H1 (cell line): ENCODE measurements around the gene SLC17A8. TPM values are rescaled to one million over a fixed set of nuclear protein-coding genes. Genes with fewer than 3 reads are reported as not detected.

Source experiments
- CTCF ChIA-PET: fragments of 300-600 bp; sonication (Branson Sonifier 250); formaldehyde crosslinking; loops from one replicate; lab custom pipeline; 2021; ENCODE audit not compliant: partially characterized antibody; lab: Charles Lee
- POLR2A ChIA-PET: fragments of 300-600 bp; sonication (Branson Sonifier 250); formaldehyde crosslinking; loops from one replicate; lab custom pipeline; 2021; ENCODE audit warnings: inconsistent platforms; ENCODE audit not compliant: partially characterized antibody; lab: Charles Lee
- DNase-seq, 2 experiments: peaks; one replicate each; pipeline versions ENCODE4 v3.0.0 to v3.0.0-alpha.2; 2010 to 2022; ENCODE audit warnings: low spot score in 2 of 2, low read depth in 1 of 2, mixed read lengths in 1 of 2
- FAIRE-seq: peaks from 2 replicates; lab custom pipeline; 2011; peaks lifted over from hg19 to GRCh38; lab: Jason Lieb, UNC
- H2AFZ ChIP-seq: 2 replicates; pipeline ENCODE4 v1.8.1; 2012; ENCODE audit warnings: low read length, inconsistent platforms
- H2AK5ac ChIP-seq: 2 replicates; pipeline ENCODE4 v1.6.1; 2013; ENCODE audit warnings: low read depth, low read length
- H2BK120ac ChIP-seq: replicated peaks from 2 replicates; pipeline ENCODE3; 2013; ENCODE audit warnings: low read depth, low read length, inconsistent platforms
- H2BK12ac ChIP-seq: 2 replicates; pipeline ENCODE4 v1.6.1; 2013; ENCODE audit warnings: low read depth, low read length
- H2BK15ac ChIP-seq: 2 replicates; pipeline ENCODE4 v1.6.1; 2013; ENCODE audit warnings: low read length
- H2BK20ac ChIP-seq: 2 replicates; pipeline ENCODE4 v1.6.1; 2013; ENCODE audit warnings: low read length
- H2BK5ac ChIP-seq: 2 replicates; pipeline ENCODE4 v1.6.1; 2013; ENCODE audit warnings: low read depth, low read length
- H3K14ac ChIP-seq: 2 replicates; pipeline ENCODE4 v1.6.1; 2013; ENCODE audit warnings: inconsistent platforms; ENCODE audit not compliant: insufficient read length
- H3K18ac ChIP-seq: 2 replicates; pipeline ENCODE4 v1.6.1; 2013; ENCODE audit warnings: low read length; ENCODE audit errors: extremely low read depth
- H3K23ac ChIP-seq: 2 replicates; pipeline ENCODE4 v1.6.1; 2013; ENCODE audit warnings: inconsistent platforms; ENCODE audit not compliant: insufficient read length
- H3K23me2 ChIP-seq: 2 replicates; pipeline ENCODE4 v1.6.1; 2013; ENCODE audit warnings: low read depth, low read length
- H3K27ac ChIP-seq: 2 replicates; pipeline ENCODE4 v1.6.1; 2011; ENCODE audit warnings: low read depth, low read length, inconsistent platforms
- H3K27me3 ChIP-seq, 4 experiments: replicated peaks in 1 of 4; 1 replicate in 1 of 4; 2 replicates in 3 of 4; pipeline versions ENCODE4 v1.6.1 to v1.8.1; 2011 to 2013; ENCODE audit warnings: low read length in 3 of 4, mild to moderate bottlenecking in 3 of 4, inconsistent platforms in 2 of 4, mixed read lengths in 2 of 4, moderate library complexity in 1 of 4; ENCODE audit not compliant: control insufficient read depth in 3 of 4, insufficient read depth in 3 of 4; ENCODE audit errors: extremely low read depth in 1 of 4
- H3K36me3 ChIP-seq, 4 experiments: 2 replicates each; pipeline versions ENCODE4 v1.6.1 to v1.8.1; 2011 to 2013; ENCODE audit warnings: mild to moderate bottlenecking in 4 of 4, low read length in 3 of 4, moderate library complexity in 2 of 4, control low read depth in 1 of 4, inconsistent platforms in 1 of 4; ENCODE audit not compliant: insufficient read depth in 4 of 4, control insufficient read depth in 2 of 4
- H3K4ac ChIP-seq: replicated peaks from 2 replicates; pipeline ENCODE3; 2013; ENCODE audit warnings: low read length, low read depth, mixed read lengths, inconsistent platforms; ENCODE audit not compliant: insufficient read length
- H3K4me1 ChIP-seq, 4 experiments: replicated peaks in 1 of 4; 1 replicate in 1 of 4; 2 replicates in 3 of 4; pipeline versions ENCODE4 v1.6.1 to v1.8.1; 2011 to 2013; ENCODE audit warnings: low read length in 3 of 4, inconsistent platforms in 2 of 4, mixed read lengths in 1 of 4; ENCODE audit not compliant: insufficient read depth in 4 of 4, control insufficient read depth in 3 of 4
- H3K4me2 ChIP-seq, 2 experiments: 2 replicates each; pipeline versions ENCODE4 v1.6.1 to v1.8.1; 2011 to 2013; ENCODE audit warnings: low read depth in 2 of 2, low read length in 2 of 2, control low read depth in 1 of 2, inconsistent platforms in 1 of 2, mild to moderate bottlenecking in 1 of 2; ENCODE audit not compliant: insufficient read depth in 1 of 2
- H3K4me3 ChIP-seq, 4 experiments: fragments of 200-600, 300-600 bp in 1 of 4; sonication (generic), shearing (Covaris generic), sonication (Bioruptor Twin) in 1 of 4; 2 replicates each; pipeline versions ENCODE4 v1.5.1 to v1.8.1; 2011 to 2016; ENCODE audit warnings: low read length in 4 of 4, low read depth in 3 of 4, control low read depth in 2 of 4, inconsistent platforms in 2 of 4, mild to moderate bottlenecking in 2 of 4, mixed read lengths in 1 of 4, moderate library complexity in 1 of 4; ENCODE audit not compliant: insufficient read depth in 2 of 4; ENCODE audit errors: extremely low read depth in 1 of 4
- H3K56ac ChIP-seq: replicated peaks from 2 replicates; pipeline ENCODE3; 2013; ENCODE audit warnings: low read depth, mild to moderate bottlenecking, mixed read lengths, low read length, inconsistent platforms; ENCODE audit not compliant: insufficient read length
- H3K79me1 ChIP-seq: 2 replicates; pipeline ENCODE4 v1.6.1; 2013; ENCODE audit warnings: low read depth, low read length, control low read depth
- H3K79me2 ChIP-seq, 2 experiments: 2 replicates each; pipeline versions ENCODE4 v1.6.1 to v1.8.1; 2012 to 2013; ENCODE audit warnings: low read length in 2 of 2, mild to moderate bottlenecking in 2 of 2, inconsistent platforms in 1 of 2; ENCODE audit not compliant: insufficient read depth in 2 of 2, control insufficient read depth in 1 of 2
- H3K9ac ChIP-seq, 4 experiments: replicated peaks in 1 of 4; 1 replicate in 1 of 4; 2 replicates in 3 of 4; pipeline versions ENCODE4 v1.6.1 to v1.8.1; 2011 to 2013; ENCODE audit warnings: low read depth in 3 of 4, low read length in 3 of 4, control low read depth in 2 of 4, mild to moderate bottlenecking in 2 of 4, moderate library complexity in 2 of 4, inconsistent platforms in 1 of 4; ENCODE audit errors: extremely low read depth in 1 of 4
- H3K9me3 ChIP-seq, 2 experiments: 2 replicates each; pipeline versions ENCODE4 v1.6.1 to v1.8.1; 2012 to 2013; ENCODE audit warnings: mild to moderate bottlenecking in 2 of 2, moderate library complexity in 2 of 2, control low read depth in 1 of 2, inconsistent platforms in 1 of 2, low read depth in 1 of 2, low read length in 1 of 2, mixed read lengths in 1 of 2; ENCODE audit not compliant: insufficient read depth in 2 of 2
- H4K20me1 ChIP-seq, 2 experiments: replicated peaks in 1 of 2; 2 replicates each; pipeline versions ENCODE3 to v1.8.1; 2011 to 2013; ENCODE audit warnings: inconsistent platforms in 2 of 2, low read length in 2 of 2, mild to moderate bottlenecking in 1 of 2; ENCODE audit not compliant: insufficient read depth in 2 of 2, control insufficient read depth in 1 of 2
- H4K5ac ChIP-seq: 2 replicates; pipeline ENCODE4 v1.6.1; 2013; ENCODE audit warnings: low read length, low read depth, mixed read lengths, inconsistent platforms; ENCODE audit not compliant: insufficient read length
- H4K8ac ChIP-seq: 2 replicates; pipeline ENCODE4 v1.8.0; 2013; ENCODE audit warnings: mild to moderate bottlenecking, moderate library complexity, low read length, inconsistent platforms; ENCODE audit not compliant: insufficient read depth; ENCODE audit errors: extremely low read depth
- H4K91ac ChIP-seq: replicated peaks from 2 replicates; pipeline ENCODE3; 2013; ENCODE audit warnings: low read length, mixed read lengths, inconsistent platforms; ENCODE audit not compliant: insufficient read length
- ATF2 ChIP-seq: IDR thresholded peaks from 2 replicates; pipeline ENCODE4 v1.6.1; 2012; ENCODE audit warnings: low read length, inconsistent platforms
- BCL11A ChIP-seq, 2 experiments: IDR thresholded peaks; one replicate each; pipeline ENCODE4 v1.6.1; 2011; ENCODE audit warnings: low read depth in 2 of 2, low read length in 2 of 2, mild to moderate bottlenecking in 2 of 2
- CHD1 ChIP-seq: IDR thresholded peaks from 2 replicates; pipeline ENCODE4 v1.6.1; 2012; ENCODE audit warnings: low read depth, low read length, improper control_type of control experiment
- CTBP2 ChIP-seq: IDR thresholded peaks from 2 replicates; pipeline ENCODE4 v1.7.0; 2011; ENCODE audit warnings: borderline replicate concordance, mild to moderate bottlenecking, moderate library complexity, mixed read lengths, low read length; ENCODE audit not compliant: insufficient read depth, insufficient read length
- EGR1 ChIP-seq: IDR thresholded peaks from 2 replicates; pipeline ENCODE4 v1.6.1; 2011; ENCODE audit warnings: low read depth, low read length, borderline replicate concordance
- JUND ChIP-seq: IDR thresholded peaks from 2 replicates; pipeline ENCODE4 v1.6.1; 2011; ENCODE audit warnings: mild to moderate bottlenecking, improper control_type of control experiment, low read length
- KDM4A ChIP-seq: IDR thresholded peaks from one replicate; pipeline ENCODE4 v1.7.1; 2012; ENCODE audit warnings: low read depth, mild to moderate bottlenecking, moderate library complexity, low read length, inconsistent platforms; ENCODE audit not compliant: severe bottlenecking
- MAFK ChIP-seq: IDR thresholded peaks from 2 replicates; pipeline ENCODE4 v1.6.1; 2012; ENCODE audit warnings: low read depth, mild to moderate bottlenecking, improper control_type of control experiment, low read length
- POLR2A ChIP-seq, 2 experiments: IDR thresholded peaks; 1 replicate in 1 of 2; 2 replicates in 1 of 2; pipeline ENCODE4 v1.6.1; 2011; ENCODE audit warnings: low read depth in 2 of 2, low read length in 2 of 2, mild to moderate bottlenecking in 2 of 2; ENCODE audit errors: control extremely low read depth in 1 of 2
- POLR2AphosphoS5 ChIP-seq: IDR thresholded peaks from 2 replicates; pipeline ENCODE4 v1.6.1; 2011; ENCODE audit warnings: low read depth, low read length
- RXRA ChIP-seq: IDR thresholded peaks from 2 replicates; pipeline ENCODE4 v1.6.1; 2011; ENCODE audit warnings: low read depth, mild to moderate bottlenecking, low read length, moderate library complexity; ENCODE audit not compliant: insufficient read depth
- SRF ChIP-seq: IDR thresholded peaks from 2 replicates; pipeline ENCODE4 v1.6.1; 2011; ENCODE audit warnings: mild to moderate bottlenecking, low read depth, low read length, moderate library complexity
- TAF7 ChIP-seq: optimal IDR thresholded peaks from 2 replicates; pipeline ENCODE3; 2011; ENCODE audit warnings: low read depth, mild to moderate bottlenecking, inconsistent platforms, low read length, moderate library complexity, borderline replicate concordance
- polyA plus RNA-seq, 7 experiments: library from polyadenylated mRNA; depleted of rRNA in 3 of 7; stranded (reverse) in 5 of 7; unstranded in 2 of 7; fragments of >200 nt in 5 of 7; fragments of 200-250 nt in 2 of 7; gene quantifications; 1 replicate in 5 of 7; 2 replicates in 1 of 7; 4 replicates in 1 of 7; pipeline versions ENCODE4 v1.2.1 to v1.2.3, GENCODE V29; 2011 to 2013; ENCODE audit warnings: missing spikeins in 2 of 7, mixed read lengths in 2 of 7
- total RNA-seq: library from RNA; stranded (reverse); fragmentation: NEBNext Ultra II Directional; extraction: Animal tissue kit (Norgen Biotek cat#: 25700); gene quantifications from 2 replicates; pipeline ENCODE4 v1.2.1, GENCODE V29; 2021

The SLC17A8 gene
- total and polyA plus RNA-seq, 2 of the 8 experiments (the other 6 are each of a cell fraction or from before 2014, with no cell fraction given): 0.14 to 0.30 TPM

- H3K4me3 ChIP-seq: no peak overlapping the region
- H4K5ac ChIP-seq: no peak overlapping the region
- no peak overlapping the region for H3K18ac ChIP-seq
- H3K79me2 ChIP-seq: no peaks in the 10 kb centered on the region
- no peak for DNase-seq
- H2AFZ ChIP-seq: peak overlapping the region; percentile 5; the same call in 1 of the 2 replicates
- TF ChIP-seq KDM4A (no peak), EGR1 (no peak), SRF (no peak), TAF7 (no peak), POLR2A (IDR thresholded peaks at IDR 0.05; ENCODE audit: control extremely low read depth in 1 of 2, low read depth in 2 of 2, low read length in 2 of 2) (no peak), RXRA (no peak), ATF2 (no peak), CTBP2 (no peak), JUND (no peak), CHD1 (no peak), POLR2AphosphoS5 (no peak), MAFK (no peak), BCL11A (IDR thresholded peaks at IDR 0.05; ENCODE audit: low read depth in 2 of 2, low read length in 2 of 2) (no peak)
- TF ChIP-seq, all 59 proteins: peak for 0
- Histone ChIP-seq H3K79me1 (no peaks in the 10 kb centered on the region), H3K14ac (no peak overlapping the region), H3K36me3 (no peaks in the 10 kb centered on the region), H2AK5ac (no peak overlapping the region), H3K4me2 (no peak overlapping the region), H2BK120ac (no peak overlapping the region), H3K23ac (no peak overlapping the region), H2BK15ac (no peak overlapping the region), H3K9me3 (no peaks in the 10 kb centered on the region), H3K4ac (no peak overlapping the region), H2BK12ac (no peak overlapping the region), H4K8ac (no peak overlapping the region), H4K91ac (no peak overlapping the region), H4K20me1 (no peaks in the 10 kb centered on the region), H3K27ac (no peak overlapping the region), H3K23me2 (no peaks in the 10 kb centered on the region), H3K9ac (no peak overlapping the region), H3K4me1 (peaks cover 0 to 3% (median 1%) of the 10 kb centered on the region in 4 experiments; a peak in 4 of 7 replicates), H2BK5ac (no peak overlapping the region), H2BK20ac (no peak overlapping the region), H3K56ac (no peak overlapping the region), H3K27me3 (no peaks in the 10 kb centered on the region)
- no peak for FAIRE-seq
- ChIA-PET CTCF (interaction anchor here (0.7 to 3.2 kb wide), 7 partner anchors 13 to 275 kb away, joined by 3 to 18 read pairs (median 3); no protein-coding TSS in a partner anchor), POLR2A (no interaction called here)
These were observed 41.4 kb downstream of the SLC17A8 start for GRCh38 chr12:100398307-100398706.
